ENCODE data around the gene PAK2.

PAK2 gene

GRCh38 chr3:196789885-196790359 lies 50.3 kb downstream of the PAK2 start:
- peaks cover 5% of the 10 kb centered on the region for H3K4me1 ChIP-seq (ENCODE audit: control insufficient read depth, insufficient read depth, low read length)
- H3K27ac ChIP-seq (ENCODE audit: low read length), result no peak overlapping the region
- H3K27me3 ChIP-seq (ENCODE audit: control insufficient read depth in 1 of 2, insufficient read depth in 2 of 2, low read length in 2 of 2), result no peaks in the 10 kb centered on the region
- no peaks in the 10 kb centered on the region for H3K9me3 ChIP-seq (ENCODE audit: control insufficient read depth in 2 of 2, low read length in 2 of 2)
- no peak overlapping the region for H3K9ac ChIP-seq (ENCODE audit: low read length in 2 of 2)
- peaks cover 0 to 6% of the 10 kb centered on the region in 2 donors for H3K36me3 ChIP-seq (ENCODE audit: control insufficient read depth in 2 of 2, insufficient read depth in 2 of 2, low read length in 2 of 2)
- no peak overlapping the region for H3K4me3 ChIP-seq (ENCODE audit: low read length in 2 of 2)

- Histone ChIP-seq H3K9me3 (ENCODE audit: control insufficient read depth in 2 of 2, low read length in 2 of 2) (no peaks in the 10 kb centered on the region), H3K4me1 (ENCODE audit: control insufficient read depth, insufficient read depth, low read length) (peaks cover 5% of the 10 kb centered on the region), H3K9ac (ENCODE audit: low read length in 2 of 2) (no peak overlapping the region), H3K27ac (ENCODE audit: low read length) (no peak overlapping the region), H3K36me3 (ENCODE audit: control insufficient read depth in 2 of 2, insufficient read depth in 2 of 2, low read length in 2 of 2) (peaks cover 0 to 6% of the 10 kb centered on the region in 2 donors), H3K4me3 (ENCODE audit: low read length in 2 of 2) (no peak overlapping the region), H3K27me3 (ENCODE audit: control insufficient read depth in 1 of 2, insufficient read depth in 2 of 2, low read length in 2 of 2) (no peaks in the 10 kb centered on the region)
Observed at GRCh38 chr3:196790636-196791035, 51.0 kb downstream of the PAK2 start.

GRCh38 chr3:196792771-196793170 lies 53.1 kb downstream of the PAK2 start:
- Histone ChIP-seq H3K9ac (ENCODE audit: low read length in 2 of 2) (no peak overlapping the region), H3K4me3 (ENCODE audit: low read length in 2 of 2) (no peak overlapping the region), H3K9me3 (ENCODE audit: control insufficient read depth in 2 of 2, low read length in 2 of 2) (no peaks in the 10 kb centered on the region), H3K36me3 (ENCODE audit: control insufficient read depth in 2 of 2, insufficient read depth in 2 of 2, low read length in 2 of 2) (peaks cover 0 to 6% of the 10 kb centered on the region in 2 donors), H3K4me1 (ENCODE audit: control insufficient read depth, insufficient read depth, low read length) (peaks cover 5% of the 10 kb centered on the region), H3K27me3 (ENCODE audit: control insufficient read depth in 1 of 2, insufficient read depth in 2 of 2, low read length in 2 of 2) (no peaks in the 10 kb centered on the region), H3K27ac (ENCODE audit: low read length) (no peak overlapping the region)

- peaks cover 5% of the 10 kb centered on the region for H3K4me1 ChIP-seq (ENCODE audit: control insufficient read depth, insufficient read depth, low read length)
- H3K9ac ChIP-seq (ENCODE audit: low read length in 2 of 2), result no peak overlapping the region
- H3K27ac ChIP-seq (ENCODE audit: low read length), result no peak overlapping the region
- no peaks in the 10 kb centered on the region for H3K9me3 ChIP-seq (ENCODE audit: control insufficient read depth in 2 of 2, low read length in 2 of 2)
- H3K36me3 ChIP-seq (ENCODE audit: control insufficient read depth in 2 of 2, insufficient read depth in 2 of 2, low read length in 2 of 2), result peaks cover 0 to 6% of the 10 kb centered on the region in 2 donors
- H3K4me3 ChIP-seq (ENCODE audit: low read length in 2 of 2), result no peak overlapping the region
- no peaks in the 10 kb centered on the region for H3K27me3 ChIP-seq (ENCODE audit: control insufficient read depth in 1 of 2, insufficient read depth in 2 of 2, low read length in 2 of 2)
Observed at GRCh38 chr3:196793246-196793645, 53.6 kb downstream of the PAK2 start.

GRCh38 chr3:196794467-196794866 lies 54.8 kb downstream of the PAK2 start:
- peaks cover 0 to 3% of the 10 kb centered on the region in 2 donors for H3K36me3 ChIP-seq (ENCODE audit: control insufficient read depth in 2 of 2, insufficient read depth in 2 of 2, low read length in 2 of 2)
- no peak overlapping the region for H3K27ac ChIP-seq (ENCODE audit: low read length)
- H3K4me3 ChIP-seq (ENCODE audit: low read length in 2 of 2), result no peak overlapping the region

GRCh38 chr3:196796317-196796716 lies 56.7 kb downstream of the PAK2 start:
- no peak overlapping the region for H3K4me3 ChIP-seq (ENCODE audit: low read length in 2 of 2)
- H3K9ac ChIP-seq (ENCODE audit: low read length in 2 of 2), result no peak overlapping the region
- H3K4me1 ChIP-seq (ENCODE audit: control insufficient read depth, insufficient read depth, low read length), result peaks cover 5% of the 10 kb centered on the region
- H3K27ac ChIP-seq (ENCODE audit: low read length), result no peak overlapping the region
- H3K9me3 ChIP-seq (ENCODE audit: control insufficient read depth in 2 of 2, low read length in 2 of 2), result no peaks in the 10 kb centered on the region
- peaks cover 0 to 3% of the 10 kb centered on the region in 2 donors for H3K36me3 ChIP-seq (ENCODE audit: control insufficient read depth in 2 of 2, insufficient read depth in 2 of 2, low read length in 2 of 2)
- H3K27me3 ChIP-seq (ENCODE audit: control insufficient read depth in 1 of 2, insufficient read depth in 2 of 2, low read length in 2 of 2), result no peaks in the 10 kb centered on the region

More at GRCh38 chr3:196794467-196794866, 54.8 kb downstream of the PAK2 start:
- no peaks in the 10 kb centered on the region for H3K9me3 ChIP-seq (ENCODE audit: control insufficient read depth in 2 of 2, low read length in 2 of 2)
- H3K27me3 ChIP-seq (ENCODE audit: control insufficient read depth in 1 of 2, insufficient read depth in 2 of 2, low read length in 2 of 2), result no peaks in the 10 kb centered on the region
- peaks cover 5% of the 10 kb centered on the region for H3K4me1 ChIP-seq (ENCODE audit: control insufficient read depth, insufficient read depth, low read length)
- H3K9ac ChIP-seq (ENCODE audit: low read length in 2 of 2), result no peak overlapping the region

- Histone ChIP-seq H3K36me3 (ENCODE audit: control insufficient read depth in 2 of 2, insufficient read depth in 2 of 2, low read length in 2 of 2) (peaks cover 4 to 10% of the 10 kb centered on the region in 2 donors), H3K4me3 (ENCODE audit: low read length in 2 of 2) (no peak overlapping the region), H3K9me3 (ENCODE audit: control insufficient read depth in 2 of 2, low read length in 2 of 2) (no peaks in the 10 kb centered on the region), H3K27ac (ENCODE audit: low read length) (no peak overlapping the region), H3K27me3 (ENCODE audit: control insufficient read depth in 1 of 2, insufficient read depth in 2 of 2, low read length in 2 of 2) (no peaks in the 10 kb centered on the region), H3K4me1 (ENCODE audit: control insufficient read depth, insufficient read depth, low read length) (no peaks in the 10 kb centered on the region), H3K9ac (ENCODE audit: low read length in 2 of 2) (no peak overlapping the region)
Observed at GRCh38 chr3:196800742-196801434, 61.2 kb downstream of the PAK2 start.

- Histone ChIP-seq H3K9ac (ENCODE audit: low read length in 2 of 2) (no peak overlapping the region), H3K4me3 (ENCODE audit: low read length in 2 of 2) (no peak overlapping the region), H3K9me3 (ENCODE audit: control insufficient read depth in 2 of 2, low read length in 2 of 2) (no peaks in the 10 kb centered on the region), H3K36me3 (ENCODE audit: control insufficient read depth in 2 of 2, insufficient read depth in 2 of 2, low read length in 2 of 2) (peaks cover 19 to 25% of the 10 kb centered on the region in 2 donors), H3K27ac (ENCODE audit: low read length) (no peak overlapping the region), H3K27me3 (ENCODE audit: control insufficient read depth in 1 of 2, insufficient read depth in 2 of 2, low read length in 2 of 2) (no peaks in the 10 kb centered on the region), H3K4me1 (ENCODE audit: control insufficient read depth, insufficient read depth, low read length) (no peaks in the 10 kb centered on the region)
Observed at GRCh38 chr3:196803891-196804468, 64.3 kb downstream of the PAK2 start.

- H3K4me3 ChIP-seq (ENCODE audit: low read length in 2 of 2), result no peak overlapping the region
- H3K36me3 ChIP-seq (ENCODE audit: control insufficient read depth in 2 of 2, insufficient read depth in 2 of 2, low read length in 2 of 2), result peaks cover 19 to 25% of the 10 kb centered on the region in 2 donors
- H3K27ac ChIP-seq (ENCODE audit: low read length), result no peak overlapping the region
Observed at GRCh38 chr3:196804773-196805172, 65.1 kb downstream of the PAK2 start.

GRCh38 chr3:196810963-196811581 lies 71.4 kb downstream of the PAK2 start:
- Histone ChIP-seq H3K9me3 (ENCODE audit: control insufficient read depth in 2 of 2, low read length in 2 of 2) (no peaks in the 10 kb centered on the region), H3K27me3 (ENCODE audit: control insufficient read depth in 1 of 2, insufficient read depth in 2 of 2, low read length in 2 of 2) (no peaks in the 10 kb centered on the region), H3K9ac (ENCODE audit: low read length in 2 of 2) (no peak overlapping the region), H3K4me1 (ENCODE audit: control insufficient read depth, insufficient read depth, low read length) (no peaks in the 10 kb centered on the region), H3K4me3 (ENCODE audit: low read length in 2 of 2) (no peak overlapping the region), H3K36me3 (ENCODE audit: control insufficient read depth in 2 of 2, insufficient read depth in 2 of 2, low read length in 2 of 2) (peaks cover 23 to 35% of the 10 kb centered on the region in 2 donors), H3K27ac (ENCODE audit: low read length) (no peak overlapping the region)

More at GRCh38 chr3:196804773-196805172, 65.1 kb downstream of the PAK2 start:
- H3K9me3 ChIP-seq (ENCODE audit: control insufficient read depth in 2 of 2, low read length in 2 of 2), result no peaks in the 10 kb centered on the region
- no peak overlapping the region for H3K9ac ChIP-seq (ENCODE audit: low read length in 2 of 2)
- H3K4me1 ChIP-seq (ENCODE audit: control insufficient read depth, insufficient read depth, low read length), result no peaks in the 10 kb centered on the region
- no peaks in the 10 kb centered on the region for H3K27me3 ChIP-seq (ENCODE audit: control insufficient read depth in 1 of 2, insufficient read depth in 2 of 2, low read length in 2 of 2)

Measured in stomach smooth muscle (tissue), 2 donors.